ENCODE data around the gene SESN1.
"Not testable (repeated sequence)": the region's sequence is repeated elsewhere in the genome, so short reads cannot be mapped to it uniquely, and the experiment has no call there.

Gene SESN1

DNA sequence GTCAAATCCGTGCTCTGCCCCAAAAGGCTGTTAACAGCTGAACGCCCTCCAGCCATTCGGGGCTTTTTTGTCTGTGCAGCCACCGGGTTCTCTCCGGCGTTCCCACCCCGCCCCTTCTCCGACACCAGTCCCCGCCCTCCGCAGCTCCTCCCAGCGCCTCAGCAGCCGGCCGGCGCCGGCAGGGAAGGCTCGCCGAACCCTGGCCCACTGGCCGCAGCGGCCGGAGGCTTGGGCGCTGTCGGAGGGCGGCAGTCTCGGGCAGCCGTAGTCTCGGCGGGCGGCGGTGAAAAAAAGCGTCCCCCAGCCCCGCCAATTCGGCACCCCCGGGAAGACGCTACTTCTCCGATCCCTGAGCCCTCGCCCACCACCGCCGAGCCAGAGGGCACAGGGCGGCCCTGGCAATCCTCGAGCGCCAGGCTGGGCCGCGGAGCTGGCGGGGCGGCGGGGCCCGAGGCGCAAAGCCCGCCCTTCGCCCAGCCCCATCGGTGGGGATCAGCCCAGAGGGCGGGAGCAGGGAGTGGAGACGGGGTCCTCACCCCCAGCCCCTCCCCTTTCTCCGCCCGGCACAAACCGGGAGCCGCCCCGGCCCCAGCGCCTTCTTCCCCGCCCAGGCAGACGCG, at the start of gene SESN1:
Gene SESN1 (minus strand): TSS at position 431 of the 620 bp plus-strand sequence. CDS start 773 bp downstream, outside the sequence.
- DNase-seq: peak; percentile 93

DNA sequence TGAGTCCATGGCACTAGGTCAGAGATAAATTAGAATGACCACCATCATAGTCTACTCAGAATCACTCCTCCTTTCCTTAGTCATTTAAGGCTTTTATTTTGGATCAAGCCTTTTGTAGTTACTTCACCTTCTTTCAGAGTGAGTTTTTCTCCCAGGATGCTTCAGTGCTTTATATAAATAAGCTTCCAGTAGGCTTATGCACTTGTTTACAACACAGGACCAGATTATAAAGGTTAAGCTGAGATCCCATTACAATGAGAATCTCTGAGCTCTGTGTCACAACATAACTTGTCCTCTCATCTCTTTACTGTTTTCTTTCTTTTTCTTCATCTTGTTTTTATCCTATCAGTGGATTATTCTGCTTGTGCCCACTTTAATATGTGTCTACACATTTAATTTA, 48.5 kb upstream of the SESN1 start:
- DNase-seq: no peak

DNA sequence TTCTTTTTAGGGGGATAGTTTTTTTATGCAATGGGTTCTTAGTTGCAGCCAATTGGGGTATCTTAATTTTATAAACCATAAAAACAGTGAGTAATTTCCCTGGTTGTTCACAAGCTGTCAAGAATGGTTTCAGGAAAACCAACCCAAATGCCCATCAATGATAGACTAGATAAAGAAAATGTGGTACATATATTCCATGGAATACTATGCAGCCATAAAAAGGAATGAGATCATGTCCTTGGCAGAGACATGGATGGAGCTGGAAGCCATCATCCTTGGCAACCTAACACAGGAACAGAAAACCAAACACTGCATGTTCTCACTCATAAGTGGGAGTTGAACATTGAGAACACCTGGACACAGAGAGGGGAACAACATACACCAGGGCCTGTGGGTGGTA, 47.4 kb upstream of the SESN1 start:
- not testable (repeated sequence) for DNase-seq

DNA sequence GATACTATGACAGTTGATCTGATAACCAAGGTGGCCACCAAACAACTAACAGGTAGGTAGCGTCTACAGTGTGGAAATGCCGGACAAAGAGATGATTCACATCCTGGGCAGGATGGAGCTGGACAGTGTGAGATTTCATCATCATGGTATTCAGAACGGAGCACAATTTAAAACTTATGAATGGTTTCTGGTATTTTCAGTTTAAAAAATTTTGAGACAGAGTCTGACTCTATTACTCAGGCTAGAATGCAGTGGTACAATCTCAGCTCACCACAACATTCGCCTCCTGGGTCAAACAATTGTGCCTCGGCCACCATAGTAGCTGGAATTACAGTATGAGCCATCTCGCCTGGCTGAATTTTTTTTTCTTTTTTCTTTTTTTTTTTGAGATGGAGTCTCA, 44.5 kb upstream of the SESN1 start:
- DNase-seq: no peak

DNA sequence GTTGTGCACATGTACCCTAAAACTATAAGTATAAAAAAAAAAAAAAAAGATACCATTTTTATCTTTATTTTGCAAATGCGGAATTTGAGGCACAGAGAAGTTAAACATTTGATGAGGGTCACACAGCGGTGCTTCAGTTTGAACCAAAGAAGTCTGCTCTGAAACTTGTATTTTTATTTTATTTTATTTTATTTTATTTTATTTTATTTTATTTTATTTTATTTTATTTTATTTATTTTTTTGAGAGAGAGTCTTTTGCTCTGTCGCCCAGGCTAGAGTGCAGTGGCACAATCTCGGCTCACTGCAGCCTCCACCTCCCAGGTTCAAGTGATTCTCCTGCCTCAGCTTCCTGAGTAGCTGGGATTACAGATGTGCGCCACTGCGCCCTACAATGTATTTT, 41.9 kb upstream of the SESN1 start:
- not testable (repeated sequence) for DNase-seq

DNA sequence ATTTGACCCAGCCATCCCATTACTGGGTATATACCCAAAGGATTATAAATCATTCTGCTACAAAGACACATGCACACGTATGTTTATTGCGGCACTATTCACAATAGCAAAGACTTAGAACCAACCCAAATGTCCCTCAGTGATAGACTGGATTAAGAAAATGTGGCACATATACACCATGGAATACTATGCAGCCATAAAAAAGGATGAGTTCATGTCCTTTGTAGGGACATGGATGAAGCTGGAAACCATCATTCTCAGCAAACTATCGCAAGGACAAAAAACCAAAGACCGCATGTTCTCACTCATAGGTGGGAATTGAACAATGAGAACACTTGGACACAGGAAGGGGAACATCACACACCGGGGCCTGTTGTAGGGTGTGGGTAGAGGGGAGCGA, 41.4 kb upstream of the SESN1 start:
- not testable (repeated sequence) for DNase-seq

DNA sequence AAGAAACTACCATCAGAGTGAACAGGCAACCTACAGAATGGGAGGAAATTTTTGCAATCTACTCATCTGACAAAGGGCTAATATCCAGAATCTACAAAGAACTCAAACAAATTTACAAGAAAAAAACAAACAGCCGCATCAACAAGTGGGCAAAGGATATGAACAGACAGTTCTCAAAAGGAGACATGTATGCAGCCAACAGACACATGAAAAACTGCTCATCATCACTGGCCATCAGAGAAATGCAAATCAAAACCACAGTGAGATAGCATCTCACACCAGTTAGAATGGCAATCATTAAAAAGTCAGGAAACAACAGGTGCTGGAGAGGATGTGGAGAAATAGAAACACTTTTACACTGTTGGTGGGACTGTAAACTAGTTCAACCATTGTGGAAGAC, 41.0 kb upstream of the SESN1 start:
- DNase-seq: not testable (repeated sequence)

DNA sequence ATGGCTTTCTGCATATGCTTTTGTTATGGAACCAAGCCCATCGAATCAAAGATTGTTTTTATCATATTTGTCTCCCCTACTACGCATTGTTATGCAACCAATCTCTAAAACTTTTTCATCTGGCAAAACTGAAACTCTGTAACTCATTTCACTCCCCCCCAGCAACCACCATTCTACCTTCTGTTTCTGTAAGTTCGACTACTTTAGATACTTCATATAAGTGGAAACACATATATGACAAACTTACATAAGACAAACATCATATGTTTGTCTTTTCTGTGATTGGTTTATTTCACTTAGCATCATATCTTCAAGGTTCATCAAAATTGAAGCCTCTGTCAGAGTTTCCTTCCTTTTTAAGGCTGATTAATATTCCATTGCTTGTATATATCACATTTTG, 35.4 kb upstream of the SESN1 start:
- no peak for DNase-seq

DNA sequence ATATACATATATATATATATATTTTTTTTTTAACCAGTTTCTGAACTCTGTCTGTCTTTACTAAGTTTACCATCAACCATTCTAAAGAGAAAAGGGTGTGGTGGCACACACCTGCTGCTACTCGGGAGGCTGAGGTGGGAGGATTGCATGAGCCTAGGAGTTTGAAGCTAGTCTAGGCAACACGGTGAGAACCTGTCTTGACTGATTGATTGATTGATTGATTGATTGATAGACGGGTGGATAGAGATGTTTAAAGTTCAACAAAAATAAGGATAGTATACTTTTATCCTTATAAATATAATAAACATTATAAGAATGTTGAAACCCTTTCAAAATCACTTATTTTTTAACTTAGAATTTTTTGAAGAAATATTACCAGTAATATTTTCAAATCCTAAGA, 30.9 kb upstream of the SESN1 start:
- DNase-seq: no peak

DNA sequence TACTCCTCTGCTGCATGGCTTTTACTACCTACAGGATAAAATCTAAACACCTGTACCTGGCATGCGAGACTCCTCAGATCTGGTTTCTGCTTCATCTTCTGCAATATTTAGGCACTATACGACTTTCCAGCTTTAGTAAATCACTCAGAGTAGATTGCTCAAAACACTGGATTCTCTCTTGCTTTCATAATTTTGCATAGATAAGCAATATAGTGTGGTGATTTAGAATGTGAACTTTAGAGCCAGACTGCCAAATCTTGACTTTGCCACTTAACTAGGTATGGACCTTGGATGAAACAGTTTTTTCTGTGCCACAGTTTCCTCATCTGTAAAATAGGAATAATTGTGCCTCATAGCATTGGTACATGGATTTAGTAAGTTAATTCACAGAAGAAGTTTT, 29.6 kb upstream of the SESN1 start:
- DNase-seq: no peak

DNA sequence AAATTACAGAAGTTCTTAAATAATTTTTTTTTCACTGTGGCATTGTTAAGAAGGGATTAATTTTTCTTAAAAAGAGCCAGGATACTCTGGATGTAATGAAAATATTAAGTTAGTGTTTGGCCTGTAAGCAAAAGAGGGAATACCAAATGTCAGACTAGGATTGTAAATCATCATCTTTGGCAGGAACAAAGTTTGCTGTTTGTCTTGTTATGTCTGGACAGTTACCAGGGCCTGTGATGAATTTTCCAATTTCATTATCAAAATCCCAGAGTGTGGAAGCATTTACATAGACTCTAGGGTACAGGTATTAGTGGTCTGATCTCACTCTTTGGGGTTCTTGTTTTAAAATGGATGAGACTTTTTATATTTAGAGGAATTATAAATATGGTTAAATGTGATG, 26.8 kb upstream of the SESN1 start:
- no peak for DNase-seq

DNA sequence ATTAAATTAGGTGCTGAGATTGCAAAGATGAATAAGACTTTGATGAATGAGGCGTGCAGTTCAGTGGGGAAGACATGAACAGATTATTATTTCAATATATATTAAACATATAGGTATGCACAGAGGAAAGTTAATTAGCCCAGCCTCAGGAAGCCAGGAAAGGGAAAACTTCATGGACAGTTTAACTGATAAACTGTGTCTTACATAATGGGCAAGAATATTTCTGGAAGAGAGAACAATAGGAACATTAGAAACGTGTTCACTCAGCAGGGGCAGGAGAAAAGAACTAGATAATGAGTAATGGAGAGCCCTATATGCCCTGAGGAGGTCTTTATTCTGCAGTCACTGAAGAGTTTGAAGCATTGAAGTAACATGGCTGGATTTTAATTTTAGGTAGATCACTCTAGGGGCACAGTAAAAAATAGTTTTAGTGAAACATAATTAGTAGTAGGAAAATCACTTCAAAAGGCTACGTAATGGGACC, 24.3 kb upstream of the SESN1 start:
- DNase-seq: no peak

DNA sequence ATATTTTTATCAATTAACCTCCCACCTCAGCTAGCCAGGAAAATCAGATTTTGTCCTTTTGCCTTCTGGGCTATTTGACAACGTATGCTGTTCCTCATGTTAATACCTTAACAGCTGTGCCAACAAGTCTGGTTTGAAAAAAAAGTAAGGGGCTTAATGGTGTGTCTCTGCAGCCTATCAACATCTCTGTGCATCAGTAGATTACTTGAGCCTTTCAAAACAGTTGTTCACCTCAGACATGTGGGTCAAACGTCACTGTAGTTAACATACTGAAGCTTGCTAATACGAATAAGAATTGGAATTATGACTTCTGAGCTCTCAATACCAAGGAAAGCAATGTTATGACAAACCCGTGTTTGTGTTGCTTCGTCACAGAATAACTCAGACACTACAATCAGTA, 23.7 kb upstream of the SESN1 start:
- no peak for DNase-seq

DNA sequence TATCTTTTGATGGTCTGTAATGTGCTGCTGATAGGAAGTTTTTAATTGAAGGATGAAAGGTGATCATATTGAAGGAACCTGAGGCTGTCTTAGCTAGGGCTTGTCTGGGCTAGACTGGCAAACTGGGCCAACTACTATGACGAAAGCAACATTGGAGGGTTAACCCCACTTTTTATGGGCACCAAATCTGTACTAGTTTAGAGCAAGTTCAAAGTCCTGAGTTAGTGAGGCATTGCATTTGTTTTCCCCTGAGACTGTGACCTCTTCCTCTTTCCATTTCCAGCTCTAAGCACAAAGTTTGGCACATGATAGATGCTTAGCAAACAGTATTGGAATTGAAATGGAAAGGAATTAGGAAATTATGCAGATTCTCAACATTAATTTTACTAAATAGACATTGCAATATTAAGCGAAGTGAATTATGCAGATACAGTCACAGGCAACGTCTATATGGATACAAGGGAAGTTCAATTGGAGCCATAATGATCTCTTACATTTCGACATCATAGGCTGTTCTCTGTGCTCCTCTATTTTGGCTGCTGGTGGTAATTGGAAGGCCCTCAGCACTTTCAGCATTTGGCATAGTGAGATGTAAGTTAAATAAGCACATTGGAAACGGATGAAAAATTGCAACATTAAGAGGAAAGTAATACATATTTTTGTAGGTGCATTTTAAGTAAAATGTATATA, 22.8 kb upstream of the SESN1 start:
- peak; percentile 43 for DNase-seq

DNA sequence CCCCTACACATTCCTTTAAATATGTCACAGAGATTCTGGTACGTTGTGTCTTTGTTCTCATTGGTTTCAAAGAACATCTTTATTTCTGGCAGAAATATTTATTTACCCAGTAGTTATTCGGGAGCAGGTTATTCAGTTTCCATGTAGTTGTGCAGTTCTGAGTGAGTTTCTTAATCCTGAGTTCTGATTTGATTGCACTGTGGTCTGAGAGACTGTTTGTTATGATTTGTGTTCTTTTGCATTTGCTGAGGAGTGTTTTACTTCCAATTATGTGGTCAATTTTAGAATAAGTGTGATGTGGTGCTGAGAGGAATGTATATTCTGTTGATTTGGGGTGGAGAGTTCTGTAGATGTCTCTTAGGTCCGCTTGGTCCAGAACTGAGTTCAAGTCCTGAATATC, 18.0 kb upstream of the SESN1 start:
- not testable (repeated sequence) for DNase-seq

DNA sequence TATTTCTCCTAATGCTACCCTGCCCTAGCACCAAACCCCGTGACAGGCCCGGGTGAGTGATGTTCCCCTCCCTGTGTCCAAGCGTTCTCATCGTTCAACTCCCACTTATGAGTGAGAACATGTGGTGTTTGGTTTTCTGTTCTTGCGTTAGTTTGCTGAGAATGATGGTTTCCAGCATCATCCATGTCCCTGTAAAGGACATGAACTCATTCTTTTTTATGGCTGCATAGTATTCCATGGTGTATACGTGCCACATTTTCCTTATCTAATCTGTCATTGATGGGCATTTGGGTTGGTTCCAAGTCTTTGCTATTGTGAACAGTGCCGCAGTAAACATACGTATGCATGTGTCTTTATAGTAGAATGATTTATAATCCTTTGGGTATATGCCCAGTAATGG, 15.0 kb upstream of the SESN1 start:
- not testable (repeated sequence) for DNase-seq

DNA sequence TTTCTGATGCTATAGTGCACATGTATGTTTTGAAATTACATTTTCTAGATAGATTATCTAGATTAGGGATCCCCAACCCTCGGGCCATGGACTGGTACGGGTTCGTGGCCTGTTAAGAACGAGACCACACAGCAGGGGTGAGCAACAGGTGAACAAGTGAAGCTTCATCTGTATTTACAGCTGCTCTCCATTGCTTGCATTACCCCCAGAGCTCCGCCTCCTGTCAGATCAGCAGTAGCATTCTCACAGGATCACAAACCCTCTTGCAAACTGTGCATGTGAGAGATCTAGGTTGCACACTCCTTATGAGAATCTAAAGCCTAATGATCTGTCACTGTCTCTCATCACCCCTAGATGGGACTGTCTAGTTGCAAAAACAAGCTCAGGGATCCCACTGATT, 11.0 kb upstream of the SESN1 start:
- no peak for DNase-seq

DNA sequence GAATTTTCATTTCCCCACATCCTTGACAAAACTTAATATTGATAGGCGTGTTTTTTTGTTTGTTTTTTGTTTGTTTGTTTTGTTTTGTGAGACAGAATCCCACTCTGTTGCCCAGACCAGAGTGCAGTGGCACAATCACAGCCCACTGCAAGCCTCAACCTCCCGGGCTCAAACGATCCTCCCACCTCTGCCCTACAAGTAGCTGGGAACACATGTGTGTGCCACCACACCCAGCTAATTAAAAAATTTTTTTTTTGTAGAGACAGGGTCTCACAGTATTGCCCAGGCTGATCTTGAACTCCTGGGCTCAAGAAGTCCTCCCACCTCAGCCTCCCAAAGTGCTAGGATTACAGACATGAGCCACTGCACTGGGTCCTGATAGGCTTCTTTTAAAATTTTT, 9.9 kb upstream of the SESN1 start:
- no peak for DNase-seq

DNA sequence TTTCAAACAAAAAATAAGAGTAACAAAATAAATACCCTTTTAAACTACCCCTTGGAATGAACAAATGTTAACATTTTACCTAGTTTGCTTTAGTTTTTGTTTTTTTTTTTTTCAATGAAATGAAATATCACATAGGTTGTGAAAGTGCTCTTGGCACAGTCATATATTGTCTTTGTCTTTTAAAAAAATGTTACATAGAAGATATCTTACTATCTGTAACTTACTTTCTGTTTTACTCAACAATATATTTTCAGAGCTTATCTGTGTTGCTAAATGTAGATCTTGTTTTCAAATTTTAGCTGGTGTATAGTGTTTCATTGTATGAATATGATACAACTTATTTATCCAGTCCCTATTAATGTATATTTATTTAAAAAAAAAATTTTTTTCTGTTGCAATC, 9.3 kb upstream of the SESN1 start:
- DNase-seq: no peak

DNA sequence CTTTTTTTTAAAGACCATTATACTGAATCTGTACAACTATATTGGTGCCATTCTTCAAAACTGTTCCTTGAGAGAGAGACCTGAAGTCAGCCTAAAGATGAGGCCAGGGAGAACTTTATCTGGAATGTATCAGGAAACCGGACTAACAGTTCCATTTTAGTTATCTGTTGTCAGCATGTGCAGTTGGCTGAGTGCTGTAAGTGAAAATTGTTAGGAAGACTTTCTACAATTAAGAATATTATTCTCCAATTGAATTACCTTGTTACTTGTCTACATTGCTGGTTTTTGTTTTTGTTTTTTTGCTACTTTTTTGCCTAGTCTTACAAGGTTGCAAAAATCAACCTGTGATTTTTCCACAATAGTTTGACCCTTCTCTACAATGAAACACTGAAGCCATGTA, 8.1 kb upstream of the SESN1 start:
- DNase-seq: no peak

DNA sequence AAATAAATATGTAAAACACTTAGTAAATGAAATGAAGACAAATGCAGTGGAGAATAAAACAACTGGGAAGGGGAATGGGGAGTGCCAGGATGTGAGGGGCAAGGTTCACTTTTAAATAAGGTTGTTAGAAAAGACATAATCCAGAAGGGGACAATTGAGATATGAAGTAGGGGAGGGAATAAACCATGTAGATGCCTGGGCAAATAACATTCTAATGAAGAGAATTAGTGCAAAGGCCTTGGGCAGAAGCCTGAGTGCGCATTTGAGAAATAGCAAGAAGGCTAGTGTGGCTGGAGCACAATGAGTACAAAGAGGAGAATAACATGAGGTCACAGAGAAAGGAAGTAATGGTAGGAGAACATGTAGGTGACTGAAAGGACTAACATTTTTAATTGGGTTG, 3.0 kb upstream of the SESN1 start:
- no peak for DNase-seq

DNA sequence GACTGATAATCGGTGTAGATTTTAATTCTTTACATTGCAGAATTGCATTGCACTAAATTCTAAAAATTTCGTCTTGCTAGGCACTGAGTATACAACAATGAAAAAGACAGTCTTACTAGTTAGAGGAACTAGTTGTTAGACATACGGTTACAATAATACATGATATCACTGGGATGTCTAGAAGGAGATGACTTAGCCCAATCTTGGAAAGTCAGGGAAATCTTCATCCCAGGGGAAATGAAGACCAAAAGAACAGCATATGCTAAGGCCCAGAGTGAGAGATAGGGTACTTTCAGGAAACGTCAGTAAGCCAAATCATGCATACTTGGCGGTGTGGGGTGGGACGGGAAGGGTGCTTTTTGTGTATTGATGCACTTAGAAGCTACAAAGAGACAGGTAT, 1.6 kb upstream of the SESN1 start:
- DNase-seq: peak; percentile 25

DNA sequence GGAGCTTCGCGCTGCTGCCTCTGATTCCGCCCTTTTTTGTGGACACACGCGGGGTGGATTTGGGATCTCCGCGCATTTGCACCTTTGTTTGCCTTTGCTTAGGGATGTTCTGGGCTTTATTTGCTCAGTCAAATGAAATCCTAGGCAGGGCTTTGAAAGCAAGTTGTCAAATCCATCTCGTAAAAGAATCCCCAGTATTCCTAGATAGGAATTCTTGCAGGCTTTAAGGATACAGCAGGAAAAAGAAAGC, 1.1 kb upstream of the SESN1 start:
- no peak for DNase-seq

DNA sequence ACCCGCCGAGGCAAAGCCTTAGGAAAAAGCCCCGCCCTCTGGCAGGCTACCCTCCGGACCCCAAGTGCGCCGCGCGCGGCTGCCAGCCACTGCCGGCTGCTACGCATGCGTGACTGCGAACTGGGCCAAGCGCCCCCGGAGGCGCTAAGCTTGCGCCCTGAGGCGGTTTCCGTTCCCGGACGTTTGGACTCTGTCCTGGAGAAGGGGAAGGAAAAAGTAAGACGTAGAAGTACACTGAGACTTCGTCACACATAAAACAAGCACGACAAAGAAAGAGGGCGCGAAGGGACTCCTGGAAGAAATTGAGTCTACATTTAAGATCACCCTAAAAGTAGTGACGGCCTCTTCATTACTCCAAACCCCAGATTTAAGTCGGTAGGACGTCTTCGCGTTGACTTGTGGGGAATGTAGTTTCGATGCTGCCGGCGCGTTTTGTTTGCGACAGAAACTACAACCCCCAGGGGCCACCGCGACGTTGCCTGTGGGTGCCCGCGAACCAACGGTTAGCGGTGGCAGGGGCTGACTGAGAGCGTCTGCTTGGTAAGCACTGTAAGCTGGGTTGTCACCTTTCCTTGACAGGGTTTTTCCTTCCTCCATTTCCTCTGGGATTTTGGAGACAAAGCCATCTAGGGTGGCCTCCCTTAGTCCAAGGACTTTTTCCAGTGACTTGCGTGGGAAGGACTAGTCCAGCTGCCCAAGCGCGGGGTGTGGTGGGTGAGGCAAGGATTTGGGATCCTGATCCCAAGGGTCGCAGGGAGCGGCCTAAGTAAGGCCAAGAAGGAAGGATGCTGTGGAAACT, 589 bp upstream of the SESN1 start, which contains the start of gene CEP57L1:
Gene CEP57L1 (plus strand): TSS at position 472 of the 799 bp plus-strand sequence. CDS start 49,715 bp downstream, outside the sequence.
- DNase-seq: peak; percentile 98

Measured in inflammatory macrophage treated with lipopolysaccharide for 4 hours (primary cell).